SHP77 treated with DMSO at 0.1 percent for 48 hours (cell line): ENCODE results near the gene UTP18.
"Not testable (repeated sequence)": the region's sequence is repeated elsewhere in the genome, so short reads cannot be mapped to it uniquely, and the experiment has no call there.

Experiments
- DNase-seq: peaks from one replicate; lab custom pipeline; 2025; lab: John Stamatoyannopoulos, UW

The UTP18 gene

GRCh38 chr17:51260237-51261023 lies at the start of gene UTP18:
Gene UTP18, plus strand, starts transcription at chr17:51260546. Its CDS starts 39 bp downstream, at chr17:51260585.
- peak; percentile 97 for DNase-seq

DNA sequence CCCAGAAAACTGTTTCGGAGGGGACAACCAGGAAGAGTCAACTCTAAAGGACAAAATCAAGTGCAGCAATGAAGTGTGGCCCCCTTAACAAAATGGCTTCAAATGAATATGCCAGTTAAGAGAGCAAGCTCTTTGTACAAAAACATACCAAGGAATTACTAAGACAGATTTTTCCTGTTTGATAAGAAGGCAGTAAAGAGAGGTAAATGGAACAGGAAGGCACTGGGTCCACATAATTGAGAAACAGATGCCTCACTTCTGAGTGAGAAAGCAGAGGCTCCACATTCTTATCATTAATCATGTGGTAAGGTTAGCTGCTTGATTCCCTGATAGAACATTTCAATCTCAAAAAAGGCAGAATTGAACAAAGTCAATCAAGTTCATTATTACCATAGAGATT lies 45.4 kb upstream of the UTP18 start:
- DNase-seq, result no peak

DNA sequence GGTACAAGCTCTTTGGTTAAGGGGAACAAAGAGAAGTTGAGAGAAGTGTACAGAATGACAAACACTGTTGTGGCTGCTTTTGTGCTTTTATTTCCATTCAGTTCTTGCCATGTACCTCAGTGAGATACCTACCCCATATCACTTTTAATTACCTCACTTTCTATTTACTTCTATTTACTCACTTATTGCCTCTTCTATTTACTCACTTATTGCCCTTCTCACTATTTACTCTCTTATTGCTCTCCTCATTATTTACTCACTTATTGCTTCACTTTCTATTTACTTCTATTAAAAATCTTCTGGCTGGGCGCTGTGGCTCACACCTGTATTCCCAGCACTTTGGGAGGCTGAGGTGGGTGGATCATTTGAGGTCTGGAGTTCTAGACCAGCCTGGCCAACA lies 42.4 kb upstream of the UTP18 start:
- DNase-seq, result no peak

DNA sequence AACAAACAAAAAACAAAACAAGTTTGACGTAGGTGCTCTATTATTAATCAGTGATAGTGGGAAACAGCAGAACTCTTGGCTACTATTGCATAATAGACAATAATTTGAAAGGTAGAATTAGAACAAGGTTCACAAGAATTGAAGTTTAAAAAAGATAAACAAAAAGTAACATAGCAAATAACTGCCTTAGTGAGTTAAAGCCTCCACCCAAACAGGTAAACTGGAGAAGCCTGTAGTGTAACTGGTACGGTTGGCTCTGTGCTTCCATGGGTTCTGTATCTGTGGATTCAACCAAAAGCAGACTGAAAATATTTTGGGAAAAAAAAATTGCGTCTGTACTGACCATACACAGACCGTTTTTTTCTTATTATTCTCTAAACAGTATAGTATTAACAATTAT lies 39.0 kb upstream of the UTP18 start:
- no peak for DNase-seq

- DNase-seq, result no peak
Measured at GRCh38 chr17:51224402-51225262, 35.7 kb upstream of the UTP18 start.

GRCh38 chr17:51225523-51225922 lies 34.8 kb upstream of the UTP18 start:
- DNase-seq, result not testable (repeated sequence)

- no peak for DNase-seq
Measured at GRCh38 chr17:51228161-51228560, 32.2 kb upstream of the UTP18 start.

DNA sequence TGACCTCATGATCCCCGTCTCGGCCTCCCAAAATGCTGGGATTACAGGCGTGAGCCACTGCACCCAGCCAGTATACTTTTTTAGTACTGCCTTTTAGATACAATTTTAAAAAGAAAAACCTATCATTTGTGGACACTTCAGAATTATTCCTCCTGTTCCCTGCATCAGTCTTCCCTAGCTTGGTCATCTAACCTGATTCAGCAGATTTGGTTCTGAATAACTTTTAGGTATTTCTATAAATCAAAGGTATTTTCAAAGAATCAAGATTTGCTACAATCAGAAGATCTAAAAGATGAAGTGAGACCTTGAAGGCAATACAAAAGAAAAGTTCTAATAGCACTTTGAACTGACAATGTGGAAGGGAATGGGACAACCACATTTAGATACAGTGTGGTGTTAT lies 30.5 kb upstream of the UTP18 start:
- DNase-seq, result no peak

GRCh38 chr17:51230306-51230705 lies 30.0 kb upstream of the UTP18 start:
- no peak for DNase-seq

DNA sequence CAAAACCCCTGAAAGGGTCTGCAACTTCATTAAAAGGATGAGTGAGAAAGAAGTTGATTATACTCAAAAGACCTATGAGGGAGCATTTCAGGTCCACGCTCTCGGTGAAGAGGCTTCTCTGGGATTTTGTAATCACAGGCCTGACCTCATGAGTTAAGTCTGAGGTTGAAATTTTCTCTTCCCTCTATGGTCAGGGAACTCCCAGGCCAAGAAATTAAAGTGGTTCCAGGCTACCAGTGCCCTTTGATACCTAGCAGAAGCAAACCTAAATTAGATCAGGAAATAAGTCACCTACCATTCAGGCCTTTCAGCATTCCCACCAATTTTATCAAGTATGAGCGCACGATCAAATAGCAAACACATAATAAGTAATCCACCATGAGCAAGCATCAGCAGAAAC lies 28.3 kb upstream of the UTP18 start:
- DNase-seq, result no peak

DNA sequence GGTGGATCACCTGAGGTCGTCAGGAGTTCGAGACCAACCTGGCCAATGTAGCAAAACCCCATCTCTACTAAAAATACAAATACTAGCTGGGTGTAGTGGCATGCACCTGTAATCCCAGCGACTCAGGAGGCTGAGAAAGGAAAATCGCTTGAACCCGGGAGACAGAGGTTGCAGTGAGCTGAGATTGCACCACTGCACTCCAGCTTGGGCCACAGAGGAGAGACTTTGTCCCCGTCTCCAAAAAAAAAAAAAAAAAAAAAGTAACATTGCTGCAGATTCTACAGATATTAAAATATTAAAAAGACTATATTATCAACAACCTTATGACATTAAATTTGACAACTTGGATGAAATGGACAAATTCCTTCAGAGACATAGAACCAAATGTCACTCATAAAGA lies 26.2 kb upstream of the UTP18 start:
- DNase-seq, result no peak

- DNase-seq, result no peak
Measured at GRCh38 chr17:51238255-51238887, 22.0 kb upstream of the UTP18 start.

- DNase-seq, result no peak
Measured at GRCh38 chr17:51240275-51240674, 20.1 kb upstream of the UTP18 start.

- DNase-seq, result no peak
Measured at GRCh38 chr17:51244041-51244440, 16.3 kb upstream of the UTP18 start.

GRCh38 chr17:51245535-51245934 lies 14.8 kb upstream of the UTP18 start:
- DNase-seq, result no peak

DNA sequence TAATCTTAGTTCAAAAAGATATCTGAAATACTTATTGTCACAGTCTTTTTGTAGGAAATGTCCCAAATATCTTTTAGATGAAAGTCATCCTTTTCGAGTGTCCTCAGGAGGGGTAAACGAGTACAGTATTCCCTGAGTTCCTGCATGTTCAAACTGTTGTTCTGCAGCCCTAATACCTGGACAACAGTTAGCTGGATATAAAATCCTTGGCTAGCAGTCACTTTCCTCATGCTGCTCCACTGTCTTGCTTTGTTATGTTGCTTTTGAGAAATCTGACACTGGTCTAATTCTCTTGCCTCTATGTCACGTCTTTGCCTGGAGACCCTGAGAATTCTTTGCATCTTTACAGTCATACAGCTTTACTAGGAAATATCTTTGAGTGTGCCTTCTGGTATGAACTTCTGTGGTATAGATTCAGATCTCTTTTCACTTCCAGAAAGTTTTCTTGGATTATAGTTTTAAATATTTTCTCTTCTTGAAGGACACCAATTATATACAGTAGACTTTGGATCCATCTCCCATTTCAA lies 10.0 kb upstream of the UTP18 start:
- no peak for DNase-seq

GRCh38 chr17:51251010-51251409 lies 9.3 kb upstream of the UTP18 start:
- DNase-seq, result no peak

- no peak for DNase-seq
Measured at GRCh38 chr17:51255673-51256072, 4.7 kb upstream of the UTP18 start.

DNA sequence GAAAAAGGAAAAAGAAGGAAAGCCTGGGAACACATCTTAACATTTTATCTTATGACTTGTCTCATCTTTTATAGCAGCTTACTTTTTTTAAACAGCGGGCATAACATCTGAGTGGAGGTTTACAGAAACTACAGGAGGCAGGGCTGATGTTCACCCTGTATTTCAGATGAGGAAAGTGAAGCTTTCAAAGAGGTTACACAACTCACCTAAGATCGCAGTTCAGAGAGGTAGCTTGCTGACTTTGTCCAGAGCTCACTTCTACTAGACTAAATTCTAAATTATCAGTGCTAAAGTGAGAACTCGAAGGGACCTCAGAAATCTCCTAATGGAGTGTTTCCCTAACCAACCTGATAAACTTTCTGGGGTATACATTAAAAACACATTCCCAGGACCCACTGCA lies 4.2 kb upstream of the UTP18 start:
- no peak for DNase-seq

- no peak for DNase-seq
Measured at GRCh38 chr17:51257150-51258081, 2.9 kb upstream of the UTP18 start.
